HCT116 (cell line): ENCODE data around the gene GPR62. TPM values are rescaled to one million over a fixed set of nuclear protein-coding genes. Genes with fewer than 3 reads are reported as not detected.

Experiments
- ATAC-seq: fragments of 200-7000 bp; cut with Tn5 transposase; 2 replicates; pipeline ENCODE4 v1.9.1; 2020; ENCODE audit warnings: mild to moderate bottlenecking, moderate library complexity
- BruUV-seq: library from RNA; stranded (reverse); fragments of 400-500 nt; replicated peaks from 2 replicates; lab custom pipeline; 2021; lab: Mats Ljungman, UMichigan
- CTCF ChIA-PET: fragments of 300-600 bp; sonication (Branson Sonifier 250); formaldehyde crosslinking; loops from one replicate; lab custom pipeline; 2021; ENCODE audit warnings: antibody characterized with exemption; lab: Charles Lee
- POLR2A ChIA-PET: fragments of 300-600, 350-600 bp; sonication (Branson Sonifier 250); formaldehyde crosslinking; loops from one replicate; lab custom pipeline; 2021; ENCODE audit warnings: antibody characterized with exemption; lab: Charles Lee
- RAD21 ChIA-PET, 2 experiments: fragments of 300-600 bp; sonication (Branson Sonifier 250); formaldehyde crosslinking; loops; one replicate each; lab custom pipeline; 2023; ENCODE audit warnings: low total read pairs in 2 of 2; ENCODE audit not compliant: uncharacterized antibody in 2 of 2, unreplicated experiment in 2 of 2, low non-redundant PET in 1 of 2; lab: Charles Lee
- DNase-seq: peaks from one replicate; pipeline ENCODE4 v3.0.0-alpha.2; 2010; ENCODE audit warnings: low read depth, low spot score
- H2AFZ ChIP-seq: fragments of 200-600 bp; shearing (Covaris generic), sonication (generic); 2 replicates; pipeline ENCODE4 v1.6.1; 2017; ENCODE audit warnings: low read depth, mixed run types, mixed read lengths, antibody characterized with exemption, low read length; ENCODE audit not compliant: poor library complexity, severe bottlenecking
- H3K27ac ChIP-seq: 2 replicates; pipeline ENCODE4 v1.5.1; 2012; ENCODE audit warnings: low read depth, low read length
- H3K27me3 ChIP-seq: fragments of 200-600 bp; sonication (generic); 2 replicates; pipeline ENCODE4 v1.6.1; 2016; ENCODE audit warnings: mixed run types, low read length, mixed read lengths; ENCODE audit not compliant: insufficient read depth
- H3K36me3 ChIP-seq, 2 experiments: fragments of 200-500 bp in 1 of 2; fragments of 200-600 bp in 1 of 2; sonication (Bioruptor generic) in 1 of 2; sonication (generic) in 1 of 2; 2 replicates each; pipeline versions ENCODE4 v1.5.1 to v1.6.1; 2014 to 2016; ENCODE audit warnings: low read length in 2 of 2, inconsistent platforms in 1 of 2, mixed read lengths in 1 of 2, mixed run types in 1 of 2; ENCODE audit not compliant: insufficient read depth in 2 of 2, control insufficient read depth in 1 of 2
- H3K4me1 ChIP-seq, 2 experiments: fragments of 200-600 bp in 1 of 2; sonication (generic) in 1 of 2; 2 replicates each; pipeline versions ENCODE4 v1.5.1 to v1.6.1; 2012 to 2017; ENCODE audit warnings: low read length in 2 of 2, inconsistent platforms in 1 of 2, mild to moderate bottlenecking in 1 of 2, mixed read lengths in 1 of 2, mixed run types in 1 of 2, moderate library complexity in 1 of 2; ENCODE audit not compliant: insufficient read depth in 2 of 2, control insufficient read depth in 1 of 2
- H3K4me2 ChIP-seq: fragments of 200-600 bp; sonication (generic); 2 replicates; pipeline ENCODE4 v1.6.1; 2017; ENCODE audit warnings: mixed run types, low read length, mixed read lengths
- H3K4me3 ChIP-seq, 2 experiments: fragments of 200-600 bp in 1 of 2; sonication (generic) in 1 of 2; replicated peaks in 1 of 2; 2 replicates each; pipeline ENCODE4 v1.5.1; 2011 to 2016; ENCODE audit warnings: low read length in 2 of 2, control low read depth in 1 of 2, low read depth in 1 of 2, mild to moderate bottlenecking in 1 of 2, mixed read lengths in 1 of 2, mixed run types in 1 of 2
- H3K79me2 ChIP-seq: fragments of 200-600 bp; sonication (generic); 2 replicates; pipeline ENCODE4 v1.6.1; 2017; ENCODE audit warnings: mild to moderate bottlenecking, mixed run types, low read length, moderate library complexity, mixed read lengths; ENCODE audit not compliant: insufficient read depth
- H3K9ac ChIP-seq: fragments of 200-600 bp; sonication (generic); 2 replicates; pipeline ENCODE4 v1.6.1; 2016; ENCODE audit warnings: low read length, mixed read lengths
- H3K9me2 ChIP-seq: fragments of 200-600 bp; sonication (generic), shearing (Covaris generic); 2 replicates; pipeline ENCODE4 v1.6.1; 2017; ENCODE audit warnings: mixed run types, mild to moderate bottlenecking, moderate library complexity; ENCODE audit not compliant: insufficient read depth
- H3K9me3 ChIP-seq, 2 experiments: fragments of 200-500 bp in 1 of 2; fragments of 200-600 bp in 1 of 2; sonication (Bioruptor generic) in 1 of 2; sonication (generic) in 1 of 2; 2 replicates each; pipeline ENCODE4 v1.6.1; 2014 to 2017; ENCODE audit warnings: low read length in 2 of 2, mixed read lengths in 2 of 2, inconsistent platforms in 1 of 2, low read depth in 1 of 2, mild to moderate bottlenecking in 1 of 2, mixed run types in 1 of 2, moderate library complexity in 1 of 2; ENCODE audit not compliant: control insufficient read depth in 1 of 2, insufficient read depth in 1 of 2
- H4K20me1 ChIP-seq: fragments of 200-600 bp; sonication (generic), shearing (Covaris generic); 2 replicates; pipeline ENCODE4 v1.6.1; 2017; ENCODE audit warnings: mixed run types, mild to moderate bottlenecking, moderate library complexity; ENCODE audit not compliant: insufficient read depth
- POLR2A ChIP-seq: IDR thresholded peaks from 2 replicates; pipeline ENCODE4 v1.7.0; 2011; ENCODE audit warnings: borderline replicate concordance; ENCODE audit not compliant: insufficient read depth, insufficient read length; ENCODE audit errors: extremely low read depth
- ZFX ChIP-seq: fragments of 450-650 bp; IDR thresholded peaks from 2 replicates; pipeline ENCODE4 v1.6.1; 2017
- intact Hi-C: fragments of 100-400 bp; cut with micrococcal nuclease; formaldehyde crosslinking; loops from 2 replicates; pipeline ENCODE4 v1.10.0; 2022
- total RNA-seq: library from RNA; stranded (reverse); gene quantifications from one replicate; pipeline ENCODE4 v1.2.1, GENCODE V29; 2021; ENCODE audit not compliant: unreplicated experiment
- TF ChIP-seq, protein P1 (sequence below): IDR thresholded peaks from 2 replicates; pipeline ENCODE4 v1.6.1; 2011; ENCODE audit warnings: mild to moderate bottlenecking, low read length, moderate library complexity; ENCODE audit not compliant: insufficient replicate concordance; ENCODE audit errors: extremely low read depth

The GPR62 gene
- total RNA-seq, 1 experiment from 2014 or later = not detected

DNA sequence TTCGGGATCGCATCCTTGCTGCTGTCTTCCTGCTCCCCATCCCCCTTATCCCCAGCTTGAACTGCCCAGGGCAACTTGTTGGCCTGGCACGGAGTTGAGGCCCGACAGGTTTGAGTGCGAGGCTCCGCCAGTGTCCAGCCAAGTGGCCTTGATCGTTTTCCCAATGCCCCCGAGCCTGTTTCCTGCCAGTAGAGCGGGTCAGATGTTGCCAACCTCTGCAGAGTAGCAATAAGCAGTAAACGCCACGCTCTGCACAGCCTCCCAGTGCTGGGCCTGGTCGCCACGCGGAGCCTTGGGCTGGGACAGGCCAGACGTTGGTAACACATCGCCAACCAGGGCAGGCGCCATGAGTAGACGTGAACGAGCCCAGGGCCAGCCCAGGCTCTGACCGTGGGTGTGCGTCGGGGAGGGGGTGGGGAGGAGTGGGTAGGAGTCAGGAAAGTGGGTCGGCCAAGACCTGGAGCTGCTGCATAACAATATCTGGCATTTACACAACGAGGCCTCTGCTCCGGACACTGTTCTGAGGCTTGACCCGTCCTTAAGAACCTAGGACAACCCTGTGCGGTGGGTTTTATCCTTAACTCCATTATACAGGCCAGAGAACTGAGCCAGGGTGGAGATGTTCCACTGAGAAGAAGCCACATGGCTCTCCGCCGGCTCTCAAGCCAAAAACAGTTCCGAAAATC lies 19.2 kb downstream of the GPR62 start:
- Histone ChIP-seq H3K4me1 (peaks cover 20 to 52% of the 10 kb centered on the region in 2 experiments), H3K27me3 (no peaks in the 10 kb centered on the region), H3K27ac (peak overlapping the region; percentile 97), H4K20me1 (0 out of 2 replicates have a peak, but pooled peaks cover 4% of the 10 kb centered on the region), H3K9ac (peak overlapping the region; percentile 100), H3K9me2 (no peaks in the 10 kb centered on the region), H3K9me3 (no peaks in the 10 kb centered on the region), H2AFZ (no peak overlapping the region), H3K4me3 (peak overlapping the region; percentile 93 to 99), H3K79me2 (peaks cover 41% of the 10 kb centered on the region), H3K36me3 (peaks cover 5 to 18% of the 10 kb centered on the region in 2 experiments; a peak in 2 of 4 replicates), H3K4me2 (peak overlapping the region; percentile 91)
- BruUV-seq = no TSS peak
- ATAC-seq (peak; percentile 34), DNase-seq (no peak)
- POLR2A ChIA-PET = interaction anchor here (0.9 to 3.3 kb wide), 6 partner anchors 8 to 32 kb away, joined by 3 to 20 read pairs (median 6); partner anchors contain the start of genes ACY1, PARP3, RPL29 and RRP9
- TF ChIP-seq POLR2A (peak; percentile 6), ZFX (peak; percentile 39)
- TF ChIP-seq, protein P1, sequence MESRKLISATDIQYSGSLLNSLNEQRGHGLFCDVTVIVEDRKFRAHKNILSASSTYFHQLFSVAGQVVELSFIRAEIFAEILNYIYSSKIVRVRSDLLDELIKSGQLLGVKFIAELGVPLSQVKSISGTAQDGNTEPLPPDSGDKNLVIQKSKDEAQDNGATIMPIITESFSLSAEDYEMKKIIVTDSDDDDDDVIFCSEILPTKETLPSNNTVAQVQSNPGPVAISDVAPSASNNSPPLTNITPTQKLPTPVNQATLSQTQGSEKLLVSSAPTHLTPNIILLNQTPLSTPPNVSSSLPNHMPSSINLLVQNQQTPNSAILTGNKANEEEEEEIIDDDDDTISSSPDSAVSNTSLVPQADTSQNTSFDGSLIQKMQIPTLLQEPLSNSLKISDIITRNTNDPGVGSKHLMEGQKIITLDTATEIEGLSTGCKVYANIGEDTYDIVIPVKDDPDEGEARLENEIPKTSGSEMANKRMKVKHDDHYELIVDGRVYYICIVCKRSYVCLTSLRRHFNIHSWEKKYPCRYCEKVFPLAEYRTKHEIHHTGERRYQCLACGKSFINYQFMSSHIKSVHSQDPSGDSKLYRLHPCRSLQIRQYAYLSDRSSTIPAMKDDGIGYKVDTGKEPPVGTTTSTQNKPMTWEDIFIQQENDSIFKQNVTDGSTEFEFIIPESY = no peak
- RAD21 ChIA-PET = interaction anchor here (1.3 to 2.2 kb wide), 2 partner anchors 32 kb away, joined by 6 to 7 read pairs; partner anchors contain the start of genes PARP3 (in 2 of the 2) and RRP9 (in 1 of the 2)
- intact Hi-C loops = loop anchor here (1.0 kb wide), 1 partner anchor 32 kb away; the partner anchor contains the start of gene PARP3
- CTCF ChIA-PET = interaction anchor here (0.7 to 4.8 kb wide), 11 partner anchors 9 to 473 kb away, joined by 3 to 47 read pairs (median 5); partner anchors contain the start of genes ACY1, DUSP7, PARP3 and POC1A
